ENCODE data around the gene SLU7. TPM values are rescaled to one million over a fixed set of nuclear protein-coding genes. Genes with fewer than 3 reads are reported as not detected.

SLU7 gene
- total and polyA plus RNA-seq, 9 of the 15 experiments (the other 6 are each of a cell fraction or from before 2014, with no cell fraction given) = 42.1 to 65.7 (median 54.8) TPM

DNA sequence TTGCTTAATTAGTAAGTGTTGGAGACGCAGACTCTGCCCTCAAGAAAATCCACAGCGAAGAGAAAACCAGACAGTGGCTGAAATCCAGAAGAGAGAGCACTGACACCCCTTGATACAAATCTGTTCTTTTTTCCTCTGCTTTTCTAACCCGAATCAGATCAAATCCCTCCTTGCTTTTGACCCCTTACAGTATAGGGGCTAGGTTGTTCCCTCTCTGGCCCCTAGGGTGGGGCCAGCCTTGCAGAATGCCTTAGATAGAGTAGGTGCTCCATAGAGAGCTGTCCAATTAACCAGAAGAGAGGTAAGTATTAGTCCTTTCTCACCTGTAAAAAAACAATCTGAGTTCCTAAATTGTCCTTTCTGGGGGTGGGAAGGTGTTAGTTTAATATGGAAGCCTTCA lies 58.6 kb downstream of the SLU7 start:
- in situ Hi-C loops (cut with MboI) = no loop called here
- peak; percentile 48; the same call in 1 of the 3 replicates for ATAC-seq
- no peak overlapping the region for H3K27ac ChIP-seq (ENCODE audit: extremely low read depth, low read depth, low read length)
- TF ChIP-seq, protein P1, sequence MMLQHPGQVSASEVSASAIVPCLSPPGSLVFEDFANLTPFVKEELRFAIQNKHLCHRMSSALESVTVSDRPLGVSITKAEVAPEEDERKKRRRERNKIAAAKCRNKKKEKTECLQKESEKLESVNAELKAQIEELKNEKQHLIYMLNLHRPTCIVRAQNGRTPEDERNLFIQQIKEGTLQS (IDR thresholded peaks at IDR 0.05) = no peak
- TF ChIP-seq, protein P1 (CRISPR knock-in tag; conservative IDR thresholded peaks at IDR 0.05) = no peak
- TF ChIP-seq, protein P2, sequence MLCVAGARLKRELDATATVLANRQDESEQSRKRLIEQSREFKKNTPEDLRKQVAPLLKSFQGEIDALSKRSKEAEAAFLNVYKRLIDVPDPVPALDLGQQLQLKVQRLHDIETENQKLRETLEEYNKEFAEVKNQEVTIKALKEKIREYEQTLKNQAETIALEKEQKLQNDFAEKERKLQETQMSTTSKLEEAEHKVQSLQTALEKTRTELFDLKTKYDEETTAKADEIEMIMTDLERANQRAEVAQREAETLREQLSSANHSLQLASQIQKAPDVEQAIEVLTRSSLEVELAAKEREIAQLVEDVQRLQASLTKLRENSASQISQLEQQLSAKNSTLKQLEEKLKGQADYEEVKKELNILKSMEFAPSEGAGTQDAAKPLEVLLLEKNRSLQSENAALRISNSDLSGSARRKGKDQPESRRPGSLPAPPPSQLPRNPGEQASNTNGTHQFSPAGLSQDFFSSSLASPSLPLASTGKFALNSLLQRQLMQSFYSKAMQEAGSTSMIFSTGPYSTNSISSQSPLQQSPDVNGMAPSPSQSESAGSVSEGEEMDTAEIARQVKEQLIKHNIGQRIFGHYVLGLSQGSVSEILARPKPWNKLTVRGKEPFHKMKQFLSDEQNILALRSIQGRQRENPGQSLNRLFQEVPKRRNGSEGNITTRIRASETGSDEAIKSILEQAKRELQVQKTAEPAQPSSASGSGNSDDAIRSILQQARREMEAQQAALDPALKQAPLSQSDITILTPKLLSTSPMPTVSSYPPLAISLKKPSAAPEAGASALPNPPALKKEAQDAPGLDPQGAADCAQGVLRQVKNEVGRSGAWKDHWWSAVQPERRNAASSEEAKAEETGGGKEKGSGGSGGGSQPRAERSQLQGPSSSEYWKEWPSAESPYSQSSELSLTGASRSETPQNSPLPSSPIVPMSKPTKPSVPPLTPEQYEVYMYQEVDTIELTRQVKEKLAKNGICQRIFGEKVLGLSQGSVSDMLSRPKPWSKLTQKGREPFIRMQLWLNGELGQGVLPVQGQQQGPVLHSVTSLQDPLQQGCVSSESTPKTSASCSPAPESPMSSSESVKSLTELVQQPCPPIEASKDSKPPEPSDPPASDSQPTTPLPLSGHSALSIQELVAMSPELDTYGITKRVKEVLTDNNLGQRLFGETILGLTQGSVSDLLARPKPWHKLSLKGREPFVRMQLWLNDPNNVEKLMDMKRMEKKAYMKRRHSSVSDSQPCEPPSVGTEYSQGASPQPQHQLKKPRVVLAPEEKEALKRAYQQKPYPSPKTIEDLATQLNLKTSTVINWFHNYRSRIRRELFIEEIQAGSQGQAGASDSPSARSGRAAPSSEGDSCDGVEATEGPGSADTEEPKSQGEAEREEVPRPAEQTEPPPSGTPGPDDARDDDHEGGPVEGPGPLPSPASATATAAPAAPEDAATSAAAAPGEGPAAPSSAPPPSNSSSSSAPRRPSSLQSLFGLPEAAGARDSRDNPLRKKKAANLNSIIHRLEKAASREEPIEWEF (CRISPR knock-in tag; IDR thresholded peaks at IDR 0.05) = no peak
- TF ChIP-seq, protein P3, sequence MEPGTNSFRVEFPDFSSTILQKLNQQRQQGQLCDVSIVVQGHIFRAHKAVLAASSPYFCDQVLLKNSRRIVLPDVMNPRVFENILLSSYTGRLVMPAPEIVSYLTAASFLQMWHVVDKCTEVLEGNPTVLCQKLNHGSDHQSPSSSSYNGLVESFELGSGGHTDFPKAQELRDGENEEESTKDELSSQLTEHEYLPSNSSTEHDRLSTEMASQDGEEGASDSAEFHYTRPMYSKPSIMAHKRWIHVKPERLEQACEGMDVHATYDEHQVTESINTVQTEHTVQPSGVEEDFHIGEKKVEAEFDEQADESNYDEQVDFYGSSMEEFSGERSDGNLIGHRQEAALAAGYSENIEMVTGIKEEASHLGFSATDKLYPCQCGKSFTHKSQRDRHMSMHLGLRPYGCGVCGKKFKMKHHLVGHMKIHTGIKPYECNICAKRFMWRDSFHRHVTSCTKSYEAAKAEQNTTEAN (CRISPR knock-in tag; IDR thresholded peaks at IDR 0.05) = no peak
- TF ChIP-seq CXXC5 (CRISPR knock-in tag; IDR thresholded peaks at IDR 0.05) = no peak
- no peak for TF ChIP-seq CREB1 (IDR thresholded peaks at IDR 0.05)
- no peak for TF ChIP-seq CREB1 (CRISPR knock-in tag; IDR thresholded peaks at IDR 0.05)
- TF ChIP-seq SUPT5H (IDR thresholded peaks at IDR 0.05) = no peak

More for the DNA sequence above, 58.6 kb downstream of the SLU7 start:
- FAIRE-seq (no peak), DNase-seq (ENCODE audit: extremely low read depth in 1 of 4, low spot score in 3 of 4) (no peak)
- H3K4me1 ChIP-seq (replicated peaks in 1 of 2; ENCODE audit: control insufficient read depth in 2 of 2, insufficient read depth in 2 of 2, low read length in 2 of 2) = peaks cover 4 to 13% of the 10 kb centered on the region in 2 experiments; a peak in 4 of 5 replicates
- H3K9me3 ChIP-seq (replicated peaks; ENCODE audit: control insufficient read depth, insufficient read depth, low read depth, low read length) = no peaks in the 10 kb centered on the region
- no TSS peak for BruUV-seq (replicated peaks)
- H3K9ac ChIP-seq (ENCODE audit: insufficient read depth in 1 of 2, low read depth in 2 of 2, low read length in 2 of 2) = no peak overlapping the region
- no peak overlapping the region for H3K4me2 ChIP-seq (ENCODE audit: insufficient read depth, low read length)
- 17% methylated on average over 3 of the region's 3 CpGs for WGBS (ENCODE audit: insufficient coverage, low coverage, missing lambda C conversion rate)
- H3K27me3 ChIP-seq (ENCODE audit: control insufficient read depth in 2 of 2, insufficient read depth in 2 of 2, low read length in 2 of 2) = peaks cover 0 to 37% of the 10 kb centered on the region in 2 experiments
- ChIA-PET CTCF (ENCODE audit: low intra/inter-chr PET ratio) (no interaction called here), POLR2A (no interaction called here)
- no peaks in the 10 kb centered on the region for H3K9me1 ChIP-seq (ENCODE audit: control insufficient read depth, insufficient read depth, low read length)
- H3K4me3 ChIP-seq = no peak overlapping the region
- no peaks in the 10 kb centered on the region for H3K79me2 ChIP-seq (ENCODE audit: control insufficient read depth, insufficient read depth, low read length)
- intact Hi-C loops (cut with micrococcal nuclease) = no loop called here
- H2AFZ ChIP-seq (ENCODE audit: low read depth, low read length) = no peak overlapping the region
- no peaks in the 10 kb centered on the region; the same call in 1 of the 2 replicates for H4K20me1 ChIP-seq (replicated peaks; ENCODE audit: control insufficient read depth, insufficient read depth, low read length)
- H3K36me3 ChIP-seq (ENCODE audit: control insufficient read depth, insufficient read depth, low read length) = no peaks in the 10 kb centered on the region
